Smooth muscle cell of the brain vasculature (primary cell): ENCODE results near the gene HOTAIR.

Source experiments
- DNase-seq: peaks from one replicate; pipeline ENCODE4 v3.0.0-alpha.2; 2012; ENCODE audit warnings: low read depth, low spot score

The HOTAIR gene

GRCh38 chr12:53961025-53961761 is 13.6 kb downstream of the HOTAIR start:
- DNase-seq: no peak

- no peak for DNase-seq
Measured at GRCh38 chr12:53960187-53961024, 14.3 kb downstream of the HOTAIR start.

- DNase-seq: no peak
Measured at GRCh38 chr12:53959314-53959713, 15.4 kb downstream of the HOTAIR start.

- DNase-seq: no peak
Measured at GRCh38 chr12:53958128-53958527, 16.6 kb downstream of the HOTAIR start.

GRCh38 chr12:53956914-53957536 is 17.7 kb downstream of the HOTAIR start:
- DNase-seq: no peak

- no peak for DNase-seq
Measured at GRCh38 chr12:53956251-53956887, 18.4 kb downstream of the HOTAIR start.

GRCh38 chr12:53955776-53956250 is 18.9 kb downstream of the HOTAIR start:
- no peak for DNase-seq

GRCh38 chr12:53955036-53955775 is 19.5 kb downstream of the HOTAIR start:
- DNase-seq: no peak

- no peak for DNase-seq
Measured at GRCh38 chr12:53954694-53955035, 20.1 kb downstream of the HOTAIR start, which contains the start of gene HOXC12. Gene HOXC12, plus strand, starts transcription at chr12:53954903. Its CDS starts 27 bp downstream, at chr12:53954930.

- DNase-seq: no peak
Measured at GRCh38 chr12:53953831-53954693, 20.7 kb downstream of the HOTAIR start.

GRCh38 chr12:53952871-53953734 is 21.7 kb downstream of the HOTAIR start:
- DNase-seq: no peak

- no peak for DNase-seq
Measured at GRCh38 chr12:53952335-53952694, 22.4 kb downstream of the HOTAIR start.

GRCh38 chr12:53951577-53952334 is 23.0 kb downstream of the HOTAIR start:
- no peak for DNase-seq

- DNase-seq: no peak
Measured at GRCh38 chr12:53950789-53951576, 23.8 kb downstream of the HOTAIR start.

- no peak for DNase-seq
Measured at GRCh38 chr12:53950437-53950773, 24.3 kb downstream of the HOTAIR start.

GRCh38 chr12:53949631-53950436 is 24.9 kb downstream of the HOTAIR start:
- no peak for DNase-seq
